ENCODE results near the gene ANKS6.
"Not testable (repeated sequence)": the region's sequence is repeated elsewhere in the genome, so short reads cannot be mapped to it uniquely, and the experiment has no call there.

The ANKS6 gene

DNA sequence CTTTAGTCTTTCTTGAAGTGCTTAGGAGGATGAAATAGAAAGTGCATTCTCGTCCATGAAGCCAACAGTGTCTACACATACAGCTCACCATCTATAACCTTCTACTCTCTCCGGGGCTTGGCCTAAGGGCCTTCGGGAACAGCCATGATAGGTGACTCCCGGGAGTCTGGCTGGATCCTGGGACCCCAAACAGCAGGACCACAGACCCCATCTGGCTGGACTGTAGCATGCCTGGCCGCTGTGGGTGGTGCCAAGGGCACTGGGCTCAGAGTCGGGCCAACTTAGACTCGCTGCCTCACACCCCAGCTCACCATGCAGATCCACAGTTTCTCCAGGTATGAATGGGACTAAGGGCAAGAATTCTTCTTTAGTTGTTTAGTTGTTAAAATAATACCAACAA is 104.0 kb downstream of the ANKS6 start:
- no peaks in the 10 kb centered on the region for H3K4me1 ChIP-seq (ENCODE audit: control insufficient read depth in 5 of 5, insufficient read depth in 5 of 5, low read length in 5 of 5)
- no peaks in the 10 kb centered on the region for H3K36me3 ChIP-seq (ENCODE audit: control insufficient read depth in 5 of 5, insufficient read depth in 5 of 5, low read length in 5 of 5)
- H3K4me3 ChIP-seq (ENCODE audit: low read depth in 1 of 5, low read length in 5 of 5): no peak overlapping the region
- no peak overlapping the region for H3K27ac ChIP-seq (ENCODE audit: low read depth, low read length)
- no peak overlapping the region for H3K9ac ChIP-seq (ENCODE audit: low read length in 5 of 5)
- no peaks in the 10 kb centered on the region for H3K9me3 ChIP-seq (ENCODE audit: control insufficient read depth in 5 of 5, low read length in 5 of 5)
- H3K27me3 ChIP-seq (ENCODE audit: control insufficient read depth in 5 of 5, insufficient read depth in 4 of 5, low read length in 5 of 5): peaks cover 0 to 3% (median 0%) of the 10 kb centered on the region in 5 donors

- H3K36me3 ChIP-seq (ENCODE audit: control insufficient read depth in 5 of 5, insufficient read depth in 5 of 5, low read length in 5 of 5): no peaks in the 10 kb centered on the region
- no peak overlapping the region for H3K9ac ChIP-seq (ENCODE audit: low read length in 5 of 5)
- no peaks in the 10 kb centered on the region for H3K4me1 ChIP-seq (ENCODE audit: control insufficient read depth in 5 of 5, insufficient read depth in 5 of 5, low read length in 5 of 5)
- no peak overlapping the region for H3K4me3 ChIP-seq (ENCODE audit: low read depth in 1 of 5, low read length in 5 of 5)
- H3K27ac ChIP-seq (ENCODE audit: low read depth, low read length): no peak overlapping the region
- H3K9me3 ChIP-seq (ENCODE audit: control insufficient read depth in 5 of 5, low read length in 5 of 5): no peaks in the 10 kb centered on the region
- H3K27me3 ChIP-seq (ENCODE audit: control insufficient read depth in 5 of 5, insufficient read depth in 4 of 5, low read length in 5 of 5): peaks cover 0 to 3% (median 0%) of the 10 kb centered on the region in 5 donors
Observed at GRCh38 chr9:98691890-98692289, 104.5 kb downstream of the ANKS6 start.

DNA sequence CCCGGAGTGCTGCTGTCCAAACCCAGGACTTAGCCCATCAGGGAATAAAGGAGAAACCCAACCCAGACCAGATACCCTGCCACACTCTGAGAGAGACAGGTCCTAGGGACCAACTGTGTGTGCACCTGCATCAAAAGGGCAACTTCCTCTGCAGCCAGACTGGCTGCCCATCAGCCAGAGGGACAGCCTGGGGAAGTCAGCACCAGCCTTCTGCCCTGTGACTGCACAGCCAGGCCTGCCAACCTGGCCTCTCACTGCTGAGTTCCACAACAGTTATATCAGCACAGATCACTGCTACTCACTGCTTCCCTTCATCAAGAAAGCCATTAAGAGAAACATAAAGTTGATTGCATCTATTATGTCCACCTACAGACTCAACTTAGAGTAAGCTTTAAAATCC is 105.7 kb downstream of the ANKS6 start:
- H3K27me3 ChIP-seq (ENCODE audit: control insufficient read depth in 5 of 5, insufficient read depth in 4 of 5, low read length in 5 of 5): no peaks in the 10 kb centered on the region
- no peak overlapping the region for H3K27ac ChIP-seq (ENCODE audit: low read depth, low read length)
- no peak overlapping the region for H3K4me3 ChIP-seq (ENCODE audit: low read depth in 1 of 5, low read length in 5 of 5)
- H3K9me3 ChIP-seq (ENCODE audit: control insufficient read depth in 5 of 5, low read length in 5 of 5): no peaks in the 10 kb centered on the region
- H3K36me3 ChIP-seq (ENCODE audit: control insufficient read depth in 5 of 5, insufficient read depth in 5 of 5, low read length in 5 of 5): no peaks in the 10 kb centered on the region
- no peaks in the 10 kb centered on the region for H3K4me1 ChIP-seq (ENCODE audit: control insufficient read depth in 5 of 5, insufficient read depth in 5 of 5, low read length in 5 of 5)
- no peak overlapping the region for H3K9ac ChIP-seq (ENCODE audit: low read length in 5 of 5)

DNA sequence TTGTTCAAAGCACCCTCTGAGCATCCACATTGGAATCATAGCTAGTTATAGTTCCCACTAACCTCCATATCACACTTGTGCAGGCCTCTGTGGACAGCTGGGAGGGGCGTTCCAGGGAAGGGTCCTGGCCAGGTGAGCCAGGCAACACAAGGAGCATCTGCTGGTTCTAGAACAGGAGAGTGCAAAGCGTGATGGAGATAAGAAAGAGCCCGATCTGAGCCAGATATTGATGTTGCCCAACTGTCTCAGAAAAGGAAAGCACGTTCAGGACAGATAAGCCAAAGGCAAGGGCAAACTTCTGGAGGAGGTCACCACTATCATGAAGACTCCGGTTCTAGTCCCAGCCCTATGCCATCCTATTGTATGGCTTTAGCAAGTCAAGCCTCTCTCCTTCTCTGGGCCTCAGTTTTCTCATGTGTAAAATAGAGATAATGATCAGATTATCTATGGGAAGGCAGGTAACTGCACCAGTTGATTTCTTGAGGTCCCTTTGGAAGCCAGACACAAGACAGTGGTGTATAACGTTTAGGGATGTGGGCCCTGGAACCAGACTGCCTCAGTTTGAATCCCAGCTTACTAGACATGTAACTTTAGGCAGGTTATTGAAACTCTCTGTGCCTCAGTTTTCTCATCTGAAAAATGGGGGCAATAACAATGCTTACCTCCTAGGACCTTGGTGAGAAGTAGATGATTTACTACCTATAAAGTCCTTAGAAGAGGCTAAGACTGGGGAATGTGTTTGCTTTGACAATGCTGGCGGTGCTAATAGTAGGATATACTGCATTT is 107.5 kb downstream of the ANKS6 start:
- H3K4me1 ChIP-seq (ENCODE audit: control insufficient read depth in 5 of 5, insufficient read depth in 5 of 5, low read length in 5 of 5): no peaks in the 10 kb centered on the region
- H3K4me3 ChIP-seq (ENCODE audit: low read depth in 1 of 5, low read length in 5 of 5): no peak overlapping the region
- no peak overlapping the region for H3K9ac ChIP-seq (ENCODE audit: low read length in 5 of 5)
- no peaks in the 10 kb centered on the region for H3K27me3 ChIP-seq (ENCODE audit: control insufficient read depth in 5 of 5, insufficient read depth in 4 of 5, low read length in 5 of 5)
- H3K27ac ChIP-seq (ENCODE audit: low read depth, low read length): no peak overlapping the region
- H3K9me3 ChIP-seq (ENCODE audit: control insufficient read depth in 5 of 5, low read length in 5 of 5): no peaks in the 10 kb centered on the region
- no peaks in the 10 kb centered on the region for H3K36me3 ChIP-seq (ENCODE audit: control insufficient read depth in 5 of 5, insufficient read depth in 5 of 5, low read length in 5 of 5)

DNA sequence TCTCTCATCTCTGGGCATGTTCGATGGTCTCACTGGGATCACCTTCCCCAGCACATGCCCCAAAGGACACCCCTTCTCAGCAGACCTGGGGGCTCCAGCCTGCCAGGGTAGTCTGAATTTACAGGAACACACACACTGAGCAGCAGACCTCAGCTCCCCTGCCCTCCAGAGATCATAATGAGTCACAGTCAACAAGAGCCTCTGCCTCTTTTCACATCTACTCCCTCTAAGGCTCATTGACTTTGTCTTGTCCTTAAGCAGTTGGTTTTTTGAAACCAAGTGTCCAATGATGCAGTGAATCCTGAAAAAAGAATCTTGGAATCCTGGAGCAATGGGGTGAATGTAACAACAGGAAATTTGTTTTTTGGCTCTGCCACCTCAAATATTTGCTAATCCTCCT is 108.4 kb downstream of the ANKS6 start:
- H3K4me3 ChIP-seq (ENCODE audit: low read depth in 1 of 5, low read length in 5 of 5): no peak overlapping the region
- no peaks in the 10 kb centered on the region for H3K36me3 ChIP-seq (ENCODE audit: control insufficient read depth in 5 of 5, insufficient read depth in 5 of 5, low read length in 5 of 5)
- no peaks in the 10 kb centered on the region for H3K9me3 ChIP-seq (ENCODE audit: control insufficient read depth in 5 of 5, low read length in 5 of 5)
- no peaks in the 10 kb centered on the region for H3K4me1 ChIP-seq (ENCODE audit: control insufficient read depth in 5 of 5, insufficient read depth in 5 of 5, low read length in 5 of 5)
- no peak overlapping the region for H3K27ac ChIP-seq (ENCODE audit: low read depth, low read length)
- no peaks in the 10 kb centered on the region for H3K27me3 ChIP-seq (ENCODE audit: control insufficient read depth in 5 of 5, insufficient read depth in 4 of 5, low read length in 5 of 5)
- no peak overlapping the region for H3K9ac ChIP-seq (ENCODE audit: low read length in 5 of 5)

- H3K9me3 ChIP-seq (ENCODE audit: control insufficient read depth in 5 of 5, low read length in 5 of 5): no peaks in the 10 kb centered on the region
- no peaks in the 10 kb centered on the region for H3K4me1 ChIP-seq (ENCODE audit: control insufficient read depth in 5 of 5, insufficient read depth in 5 of 5, low read length in 5 of 5)
- H3K36me3 ChIP-seq (ENCODE audit: control insufficient read depth in 5 of 5, insufficient read depth in 5 of 5, low read length in 5 of 5): no peaks in the 10 kb centered on the region
- H3K27me3 ChIP-seq (ENCODE audit: control insufficient read depth in 5 of 5, insufficient read depth in 4 of 5, low read length in 5 of 5): no peaks in the 10 kb centered on the region
- no peak overlapping the region for H3K9ac ChIP-seq (ENCODE audit: low read length in 5 of 5)
- H3K4me3 ChIP-seq (ENCODE audit: low read depth in 1 of 5, low read length in 5 of 5): no peak overlapping the region
- H3K27ac ChIP-seq (ENCODE audit: low read depth, low read length): no peak overlapping the region
Observed at GRCh38 chr9:98686961-98687855, 109.1 kb downstream of the ANKS6 start.

DNA sequence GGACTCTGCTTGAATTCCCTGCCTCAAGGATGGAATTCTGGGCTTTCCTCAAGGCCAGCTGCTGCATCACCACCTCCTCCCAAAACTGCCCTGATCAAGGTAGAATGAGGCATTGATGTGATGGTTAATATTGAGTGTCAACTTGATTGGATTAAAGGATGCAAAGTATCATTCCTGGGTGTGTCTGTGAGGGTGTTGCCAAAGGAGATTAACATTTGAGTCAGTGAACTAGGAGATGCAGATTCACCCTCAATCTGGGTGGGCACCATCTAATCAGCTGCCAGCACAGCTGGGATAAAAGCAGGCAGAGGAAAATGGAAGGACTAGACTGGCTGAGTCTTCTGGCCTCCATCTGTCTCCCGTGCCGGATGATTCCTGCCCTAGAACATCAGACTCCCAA is 111.5 kb downstream of the ANKS6 start:
- not testable (repeated sequence) for H3K4me3 ChIP-seq (ENCODE audit: low read depth in 1 of 5, low read length in 5 of 5); H3K36me3 ChIP-seq (ENCODE audit: control insufficient read depth in 5 of 5, insufficient read depth in 5 of 5, low read length in 5 of 5)

More for the DNA sequence above, 111.5 kb downstream of the ANKS6 start:
- not testable (repeated sequence) for H3K9ac ChIP-seq (ENCODE audit: low read length in 5 of 5); H3K4me1 ChIP-seq (ENCODE audit: control insufficient read depth in 5 of 5, insufficient read depth in 5 of 5, low read length in 5 of 5); H3K9me3 ChIP-seq (ENCODE audit: control insufficient read depth in 5 of 5, low read length in 5 of 5); H3K27me3 ChIP-seq (ENCODE audit: control insufficient read depth in 5 of 5, insufficient read depth in 4 of 5, low read length in 5 of 5); H3K27ac ChIP-seq (ENCODE audit: low read depth, low read length)

Data from subcutaneous abdominal adipose tissue (tissue), 5 donors.